ELR (cell line): ENCODE measurements around the gene BABAM2.
"Not testable (repeated sequence)": the region's sequence is repeated elsewhere in the genome, so short reads cannot be mapped to it uniquely, and the experiment has no call there.

Experiments
- DNase-seq: peaks from one replicate; pipeline ENCODE4 v3.0.0-alpha.2; 2015; ENCODE audit warnings: low read depth

Gene BABAM2

DNA sequence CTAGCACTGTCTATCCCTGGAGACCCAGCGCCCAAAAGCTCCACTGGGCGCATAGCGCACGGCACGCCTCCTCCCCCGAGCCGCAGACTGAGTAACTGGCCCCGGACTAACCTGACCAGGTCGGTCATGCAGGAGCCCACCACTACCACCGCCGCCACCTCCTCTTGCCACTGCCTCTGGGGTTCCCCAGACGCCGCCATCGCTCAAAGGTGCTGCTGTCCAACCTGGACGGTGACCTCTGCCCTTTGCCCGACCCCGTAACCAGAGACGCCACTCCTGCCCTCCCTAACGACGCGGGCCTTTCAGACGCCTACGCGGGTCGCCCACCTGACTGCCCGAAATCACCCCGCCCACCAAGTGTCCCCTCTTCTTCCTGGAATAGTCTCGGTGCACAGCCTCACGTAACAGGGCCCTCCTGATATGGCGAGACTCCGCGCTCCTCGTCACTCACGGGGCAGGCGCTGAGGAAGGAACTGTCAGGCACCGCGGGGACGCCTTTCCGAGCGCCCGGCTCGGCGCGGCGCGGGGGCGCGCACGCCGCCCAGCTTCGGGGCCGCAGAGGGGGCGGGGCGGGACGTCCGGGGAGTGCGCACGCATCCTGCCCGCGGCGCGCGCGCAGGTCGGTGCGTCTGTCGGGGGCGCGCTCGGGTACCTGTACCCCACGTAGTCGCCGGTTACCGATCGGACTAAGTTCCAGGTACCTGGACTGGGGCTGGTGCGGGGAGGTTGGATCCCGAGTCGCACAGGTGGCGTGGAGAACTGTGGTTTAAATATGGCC lies at the start of gene BABAM2, which contains the start of gene RBKS:
BABAM2 (plus strand) TSS at position 584 of the 778 bp plus-strand sequence. CDS start 3,828 bp downstream, outside the sequence.
RBKS (minus strand) TSS at position 242 of the 778 bp plus-strand sequence; CDS start at position 200, 42 bp downstream.
- DNase-seq, result peak; percentile 85

DNA sequence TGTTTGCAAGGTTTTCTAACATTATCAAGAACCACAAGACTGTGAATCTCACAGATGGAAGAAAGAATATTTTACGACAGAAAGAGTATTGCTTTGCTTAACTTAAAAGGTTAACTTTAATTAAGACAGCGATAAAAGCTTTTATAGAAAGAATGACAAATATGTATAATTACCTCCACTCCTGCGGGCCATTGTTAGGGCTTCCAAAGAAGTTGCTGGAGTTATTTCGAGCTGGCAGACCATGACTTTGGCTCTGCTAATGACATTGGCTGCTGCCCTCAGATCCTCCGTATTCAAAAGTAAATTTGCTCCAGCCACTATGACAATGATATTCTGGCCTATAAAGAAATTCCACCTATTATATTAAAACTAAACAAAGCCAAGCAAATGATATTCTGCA lies 47.6 kb upstream of the BABAM2 start:
- no peak for DNase-seq

DNA sequence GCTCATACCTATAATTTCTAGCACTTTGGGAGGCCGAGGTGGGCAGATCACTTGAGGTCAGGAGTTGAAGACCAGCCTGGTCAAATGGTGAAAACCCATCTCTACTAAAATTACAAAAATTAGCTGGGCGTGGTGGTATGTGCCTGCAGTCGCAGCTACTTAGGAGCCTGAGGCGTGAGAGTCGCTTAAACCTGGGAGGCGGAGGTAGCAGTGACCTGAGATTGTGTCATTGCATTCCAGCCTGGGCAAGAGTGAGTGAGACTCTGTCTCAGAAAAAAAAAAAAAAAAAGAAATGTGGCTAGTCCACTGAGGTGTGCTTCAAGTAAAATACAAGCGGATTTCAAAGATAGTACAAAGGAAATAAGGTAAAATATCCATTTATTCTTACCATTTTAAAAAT lies 46.5 kb upstream of the BABAM2 start:
- no peak for DNase-seq

DNA sequence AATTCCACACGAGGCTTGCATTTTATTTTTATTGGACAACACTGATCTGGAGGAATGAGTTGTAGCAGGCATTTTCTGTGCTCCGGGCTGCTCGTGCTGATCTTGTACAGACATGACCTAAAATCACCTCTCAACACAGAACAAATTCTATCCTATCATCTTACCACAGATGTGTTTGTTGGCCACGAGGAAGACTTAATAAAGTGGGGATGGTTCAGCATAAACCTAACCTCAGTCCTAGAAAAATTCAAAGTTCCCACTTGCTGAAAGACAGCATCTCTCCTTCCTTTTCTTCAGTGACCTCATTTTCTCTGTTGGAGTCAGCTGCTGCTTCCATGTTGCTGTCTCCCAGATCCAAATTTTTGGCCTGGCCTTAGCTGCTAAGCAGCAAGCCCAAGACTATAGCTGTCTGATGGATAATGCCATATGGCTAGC lies 45.7 kb upstream of the BABAM2 start:
- DNase-seq, result no peak

DNA sequence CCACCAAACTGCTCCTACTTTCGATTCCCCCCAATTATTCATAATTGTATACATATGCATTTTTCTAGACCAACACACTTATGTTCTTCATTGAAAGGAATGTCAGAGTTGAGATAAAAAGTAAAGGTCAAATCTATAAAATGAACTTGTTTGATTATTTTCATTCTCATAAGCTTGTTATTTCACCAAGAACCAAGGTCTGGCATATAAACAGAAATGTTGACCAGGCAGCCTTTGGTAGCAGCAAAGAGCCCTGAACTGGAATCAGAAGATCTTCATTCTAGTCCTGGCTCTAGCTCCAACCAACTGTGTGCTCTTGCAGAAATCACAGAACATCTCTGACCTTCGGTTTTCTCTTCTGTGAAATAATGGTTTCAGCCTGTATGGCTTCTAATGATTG lies 43.2 kb upstream of the BABAM2 start:
- DNase-seq, result no peak

DNA sequence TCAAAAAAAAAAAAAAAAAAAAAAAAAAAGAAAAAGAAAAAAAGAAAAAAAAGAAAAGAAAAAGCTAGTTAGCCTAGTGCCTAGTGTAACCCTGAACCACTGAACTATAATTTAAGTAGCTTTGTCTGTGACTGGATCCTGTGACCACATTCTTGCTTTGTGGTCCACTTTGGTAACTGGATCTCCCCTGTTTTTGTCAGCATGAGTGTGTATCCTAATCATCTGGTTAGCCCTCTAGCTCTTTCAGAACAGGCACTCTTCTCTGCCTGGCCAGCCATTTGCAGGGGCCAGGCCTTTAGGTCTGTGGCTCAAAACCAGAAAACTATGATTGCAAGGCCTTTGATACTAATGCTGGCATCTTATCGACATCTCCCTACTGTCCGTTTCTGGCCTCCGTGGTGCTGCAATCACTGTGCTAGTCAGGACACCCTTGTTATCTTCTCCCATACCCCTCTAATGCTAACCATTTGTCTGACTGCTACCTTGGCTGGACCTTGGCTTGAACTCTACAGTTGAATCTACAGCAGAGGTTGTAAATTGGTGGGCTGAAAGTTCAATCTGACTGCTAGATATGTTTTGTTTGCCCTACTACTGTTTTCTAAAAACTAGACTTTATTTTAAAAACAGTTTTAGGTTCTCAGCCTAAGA lies 40.8 kb upstream of the BABAM2 start:
- no peak for DNase-seq

DNA sequence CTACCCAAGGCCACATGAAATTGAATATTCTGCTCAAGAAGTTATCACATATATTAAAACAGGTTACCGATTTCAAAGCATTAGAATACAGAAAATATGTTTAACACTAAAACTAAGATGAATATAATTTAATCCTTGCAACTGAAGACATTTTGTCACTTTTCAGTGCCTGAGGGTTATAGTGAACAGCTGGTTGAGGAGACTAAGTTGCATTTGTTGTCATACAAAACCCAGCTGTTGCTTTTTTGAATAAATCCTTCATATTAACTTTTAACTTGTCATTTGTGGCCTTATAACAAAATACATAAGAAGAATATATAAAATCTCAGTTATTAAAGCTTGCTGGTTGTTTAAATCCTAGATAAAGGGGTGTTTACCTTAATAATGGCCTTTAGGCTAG lies 37.8 kb upstream of the BABAM2 start:
- no peak for DNase-seq

DNA sequence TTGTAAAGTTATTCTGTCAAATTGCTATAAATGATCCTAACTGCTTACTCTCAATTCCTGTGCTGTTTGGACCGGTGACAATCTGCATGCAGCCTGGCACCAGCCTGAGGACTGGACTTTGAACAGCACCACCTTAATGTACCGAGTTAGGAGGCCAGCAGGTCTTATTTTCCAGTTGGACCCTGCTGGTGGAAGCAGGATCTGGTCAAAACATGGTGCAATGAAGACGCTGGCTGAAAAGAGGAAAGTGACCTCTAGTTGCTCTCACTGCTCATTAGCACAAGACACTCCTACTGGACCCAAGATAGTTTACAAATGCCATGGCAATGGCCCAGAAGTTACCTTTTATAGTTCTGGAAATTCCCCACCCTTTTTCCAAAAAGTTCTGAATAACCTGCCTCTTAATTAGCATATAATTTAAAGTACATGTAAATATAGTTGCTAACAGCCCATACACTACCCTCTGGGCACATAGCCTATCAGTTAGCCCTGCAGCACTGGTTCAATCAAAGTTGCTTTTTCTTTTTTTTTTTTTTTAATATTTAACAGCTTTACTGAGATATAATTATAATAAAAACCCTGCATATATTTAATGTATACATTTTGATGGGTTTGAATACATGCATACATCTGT lies 36.2 kb upstream of the BABAM2 start:
- DNase-seq, result no peak

DNA sequence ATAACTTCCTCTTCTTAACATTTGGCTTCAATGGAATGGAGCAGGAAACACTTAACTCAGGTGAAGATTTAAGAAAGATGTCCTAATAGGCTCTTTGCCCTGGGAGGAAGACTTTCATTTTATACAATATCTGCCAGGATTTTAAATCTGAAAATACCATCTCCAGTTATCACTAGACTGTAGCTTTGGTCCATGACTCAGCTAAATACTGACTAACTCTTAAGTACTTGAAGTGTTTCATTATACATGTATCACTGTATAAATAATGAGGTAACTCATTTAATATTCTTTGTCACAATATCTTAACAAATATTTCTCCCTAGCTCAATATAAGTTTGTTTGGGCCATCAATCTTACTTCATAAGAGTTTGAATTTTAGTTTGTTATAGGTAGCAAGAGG lies 35.1 kb upstream of the BABAM2 start:
- DNase-seq, result peak; percentile 70

DNA sequence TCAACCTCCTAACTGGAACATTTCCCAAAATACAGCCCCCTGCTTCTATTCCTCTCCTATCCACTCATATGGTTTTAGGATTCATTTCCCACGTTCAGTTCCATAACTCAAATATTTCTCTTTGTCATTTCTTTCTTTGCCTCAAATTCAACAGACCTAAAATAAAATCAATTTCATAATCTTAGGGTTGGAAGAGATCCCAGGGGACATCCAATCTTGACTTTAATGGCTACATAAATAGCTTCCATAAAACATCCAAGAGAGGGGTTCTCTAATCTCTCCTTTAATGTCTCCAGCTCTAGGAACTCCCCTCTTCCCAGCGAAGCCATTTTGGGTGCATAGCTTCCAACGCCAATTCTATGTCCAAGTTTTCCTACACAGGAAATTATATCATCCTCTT lies 34.1 kb upstream of the BABAM2 start:
- DNase-seq, result no peak

DNA sequence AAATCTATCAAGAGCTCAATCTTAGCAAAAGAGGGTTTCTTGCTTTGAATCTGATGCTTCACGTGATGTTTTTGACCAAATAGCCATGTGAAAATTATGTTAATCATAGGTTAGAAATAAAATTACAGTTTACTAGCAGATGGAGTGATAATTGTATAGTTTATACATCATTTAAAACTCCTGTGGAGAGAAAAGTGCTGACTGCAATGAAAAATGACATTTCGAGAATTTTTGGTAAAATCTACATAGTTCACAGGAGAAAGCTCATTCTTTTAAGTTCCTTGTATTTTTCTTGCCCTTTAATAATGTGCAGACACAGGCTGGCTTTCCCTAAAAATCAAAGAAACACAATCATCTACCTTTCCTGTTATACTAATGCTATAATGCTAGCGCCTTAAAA lies 33.6 kb upstream of the BABAM2 start:
- no peak for DNase-seq

DNA sequence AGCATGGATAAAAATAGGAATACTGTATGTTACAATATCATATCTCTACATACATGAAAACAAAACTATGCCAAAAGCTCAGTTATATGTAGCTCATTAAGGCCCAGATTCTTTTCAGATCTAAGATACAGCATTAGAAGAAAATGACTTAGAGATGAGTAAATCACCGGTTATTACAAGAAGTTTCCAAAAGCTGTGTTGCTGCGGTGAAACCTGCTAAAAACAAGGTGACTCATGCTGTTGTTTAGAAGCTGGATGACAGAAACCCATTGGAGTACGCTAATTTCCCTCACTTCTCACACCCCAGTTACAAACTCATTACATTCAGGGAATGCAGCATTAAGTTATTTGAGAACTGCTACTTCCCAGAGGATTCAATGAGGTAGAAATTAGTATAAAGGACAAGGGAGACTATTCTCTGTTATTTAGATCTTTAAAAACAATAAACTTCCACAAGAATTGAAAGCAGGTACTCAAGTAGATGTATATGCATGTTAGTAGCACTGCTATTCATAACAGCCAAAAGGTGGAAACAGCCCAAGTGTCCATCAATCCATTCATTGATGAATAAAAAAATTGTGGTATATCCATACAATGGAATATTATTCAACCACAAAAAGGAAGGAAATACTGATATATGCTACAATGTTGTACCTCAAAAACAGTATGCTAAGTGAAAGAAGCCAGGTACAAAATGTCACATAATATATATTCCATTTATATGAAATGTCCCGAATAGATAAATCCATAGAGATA lies 32.9 kb upstream of the BABAM2 start:
- peak; percentile 87 for DNase-seq

DNA sequence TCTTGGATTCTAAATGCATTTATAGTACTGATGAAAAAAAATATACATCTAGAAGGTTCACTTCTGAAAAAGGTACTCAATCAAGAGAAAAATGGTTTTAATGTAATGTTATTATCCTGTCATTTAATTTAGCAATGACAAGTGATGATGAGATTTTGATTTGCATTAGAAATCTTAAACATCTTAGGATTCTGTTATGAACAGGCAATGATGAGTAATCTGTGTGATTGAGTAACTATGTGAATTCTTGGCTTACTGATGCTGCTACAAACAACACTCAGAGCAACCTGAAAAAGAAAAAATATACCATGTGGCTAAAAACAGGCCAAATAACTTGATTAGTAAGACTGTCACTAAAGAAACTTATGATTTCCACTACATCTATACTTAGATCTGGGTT lies 30.4 kb upstream of the BABAM2 start:
- DNase-seq, result peak; percentile 83

DNA sequence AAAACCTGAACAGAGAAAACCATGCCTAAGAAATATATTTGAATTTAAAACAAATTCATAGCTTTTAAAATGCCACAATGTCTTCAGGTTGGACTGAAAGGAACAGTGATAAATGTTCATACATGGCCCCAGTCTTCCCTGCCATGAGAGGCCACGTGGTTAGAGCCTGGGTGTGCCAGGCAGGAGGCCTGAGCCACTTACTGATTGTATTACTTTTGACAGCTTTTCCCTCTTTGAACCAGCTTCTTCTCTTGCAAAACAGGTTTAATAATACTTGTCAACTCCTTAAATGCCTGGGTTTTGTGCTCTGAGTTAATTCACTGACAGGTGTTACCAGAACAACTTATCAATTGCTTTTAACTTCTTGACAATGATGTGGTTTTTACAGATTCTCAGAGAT lies 27.4 kb upstream of the BABAM2 start:
- no peak for DNase-seq

DNA sequence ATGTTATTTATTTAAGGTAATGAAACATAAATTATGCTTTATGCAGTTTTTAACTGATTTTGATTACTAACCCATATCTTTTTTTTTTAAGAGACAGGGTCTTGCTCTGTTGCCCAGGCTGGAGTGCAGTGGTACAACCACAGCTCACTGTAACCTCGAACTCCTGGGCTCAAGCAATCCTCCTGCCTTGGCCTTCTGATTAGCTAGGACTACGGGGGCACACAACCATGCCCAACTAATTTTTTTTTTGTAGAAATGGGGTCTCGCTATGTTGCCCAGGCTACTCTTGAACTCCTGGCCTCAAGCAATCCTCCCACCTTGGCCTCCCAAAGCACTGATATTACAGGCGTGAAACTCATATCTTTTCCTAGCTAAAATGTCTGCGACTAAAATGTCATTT lies 26.6 kb upstream of the BABAM2 start:
- DNase-seq, result not testable (repeated sequence)

DNA sequence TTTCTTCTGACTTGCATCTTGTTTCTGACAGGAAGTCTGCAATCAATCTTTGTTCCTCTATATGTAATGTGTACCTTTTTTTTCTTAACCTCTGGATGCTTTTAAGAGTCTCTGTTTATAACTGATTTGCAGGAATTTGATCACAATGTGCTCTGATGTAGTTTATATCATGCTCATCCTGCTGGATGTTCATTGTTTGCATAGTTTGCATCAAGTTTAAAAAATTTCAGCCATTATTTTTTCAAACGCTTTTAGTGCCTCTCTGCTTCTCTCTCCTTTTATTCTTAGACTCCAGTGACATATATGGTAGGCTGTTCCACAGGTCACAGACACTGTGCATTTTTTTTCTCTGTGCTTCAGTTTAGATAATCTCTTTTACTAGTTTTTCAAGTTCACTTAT lies 24.3 kb upstream of the BABAM2 start:
- DNase-seq, result no peak

DNA sequence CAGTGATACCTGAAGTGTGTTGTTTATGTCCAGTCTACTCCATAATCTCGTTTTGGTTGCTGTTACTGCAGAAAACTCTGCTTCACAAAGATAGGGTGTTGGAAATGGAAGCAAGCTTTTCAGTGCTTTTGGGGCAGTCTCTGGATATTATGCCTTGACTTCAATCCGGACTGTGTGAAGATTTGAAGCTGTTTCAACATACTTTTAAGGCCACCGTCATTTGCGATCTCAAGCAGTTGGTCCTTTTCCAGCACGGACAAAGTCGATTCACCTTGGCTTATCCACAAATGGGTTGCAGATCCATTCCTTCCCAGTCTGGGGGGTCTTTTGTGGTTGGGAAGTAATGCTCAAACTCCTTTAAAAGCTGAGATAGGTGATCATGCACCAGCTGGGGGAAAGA lies 20.8 kb upstream of the BABAM2 start:
- DNase-seq, result no peak

DNA sequence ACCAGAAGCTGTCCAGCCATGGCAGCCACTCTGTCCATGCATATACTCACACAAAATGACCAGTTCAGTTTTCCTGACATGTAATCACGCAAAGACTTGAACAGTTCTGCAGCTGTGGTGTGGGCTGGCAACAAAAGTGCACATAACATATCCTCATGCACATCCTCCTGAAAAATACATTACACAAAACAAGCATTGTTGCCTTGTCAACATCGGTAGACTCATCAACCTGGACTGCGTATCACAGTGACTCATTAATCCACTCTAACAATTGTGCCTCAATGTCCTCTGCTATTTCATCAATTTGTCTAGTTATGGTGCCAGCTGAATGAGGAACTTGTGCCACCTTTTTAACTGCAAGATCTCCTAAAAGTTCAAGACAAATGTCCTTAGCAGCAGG lies 19.8 kb upstream of the BABAM2 start:
- DNase-seq, result peak; percentile 62

DNA sequence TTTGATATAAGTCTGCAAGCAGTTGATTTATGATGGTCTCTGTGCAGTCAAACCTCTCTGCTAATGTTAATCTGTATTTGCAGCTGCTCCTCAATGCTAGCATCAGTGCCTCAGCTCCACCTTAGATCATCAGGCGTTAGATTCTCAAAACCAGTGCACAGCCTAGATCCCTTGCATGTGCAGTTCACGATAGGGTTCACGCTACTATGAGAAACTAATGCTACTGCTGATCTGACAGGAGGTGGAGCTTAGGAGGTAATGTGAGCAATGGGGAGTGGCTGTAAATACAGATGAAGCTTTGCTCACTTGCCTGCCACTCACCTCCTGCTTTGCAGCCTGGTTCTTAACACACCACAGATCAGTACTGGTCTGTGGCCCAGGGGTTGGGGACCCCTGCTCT lies 18.7 kb upstream of the BABAM2 start:
- DNase-seq, result no peak

DNA sequence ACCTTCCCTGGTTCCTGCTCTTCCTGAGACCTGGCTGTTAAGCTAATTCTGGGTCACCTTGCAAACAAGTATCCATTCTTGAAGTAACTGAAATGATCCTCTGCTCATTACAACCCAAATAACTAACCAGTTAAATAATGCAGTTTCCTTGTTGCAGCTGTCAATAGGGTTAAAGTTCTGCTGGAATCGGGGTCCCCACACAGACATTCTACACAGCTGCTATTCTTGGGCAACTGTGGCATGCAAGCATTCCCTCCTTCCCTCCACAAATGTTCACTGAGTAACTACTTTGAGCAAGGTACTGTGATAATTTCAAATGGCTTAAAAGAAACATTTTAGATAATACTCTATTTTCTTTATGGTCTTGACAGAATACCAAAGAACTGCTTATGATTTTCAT lies 17.4 kb upstream of the BABAM2 start:
- no peak for DNase-seq

DNA sequence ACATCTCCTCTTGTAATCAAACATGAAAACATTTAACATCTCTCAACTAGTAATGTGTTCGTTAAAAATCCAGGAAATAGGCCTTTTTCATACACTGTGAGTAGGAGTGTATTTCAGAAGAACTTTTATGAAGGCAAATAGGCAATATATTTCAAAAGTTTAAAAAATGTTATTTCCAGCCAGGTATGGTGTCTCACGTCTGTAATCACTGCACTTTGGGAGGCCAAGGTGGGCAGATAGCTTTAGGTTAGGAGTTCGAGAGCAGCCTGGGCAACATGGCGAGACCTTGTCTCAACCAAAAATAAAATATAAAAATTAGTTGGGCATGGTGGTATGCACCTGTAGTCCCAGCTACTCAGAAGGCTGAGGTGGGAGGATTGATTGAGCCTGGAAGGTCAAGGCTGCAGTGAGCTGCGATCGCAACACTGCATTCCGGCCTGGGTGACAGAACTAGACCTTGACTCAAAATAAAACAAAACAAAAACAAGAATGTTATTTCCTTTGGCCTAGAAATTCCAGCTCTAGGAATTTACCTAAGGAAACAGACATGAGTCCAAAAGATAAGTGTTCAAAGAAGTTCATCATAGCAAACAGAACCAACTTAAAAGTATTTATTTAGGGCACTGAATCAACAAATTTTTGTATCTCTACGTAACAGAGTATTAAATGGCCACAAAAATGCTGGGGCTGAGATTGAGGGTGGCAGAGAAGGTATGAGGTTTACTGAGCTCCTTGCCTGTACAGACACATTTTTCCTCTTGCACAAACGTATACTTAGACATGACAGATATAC lies 15.2 kb upstream of the BABAM2 start:
- no peak for DNase-seq

DNA sequence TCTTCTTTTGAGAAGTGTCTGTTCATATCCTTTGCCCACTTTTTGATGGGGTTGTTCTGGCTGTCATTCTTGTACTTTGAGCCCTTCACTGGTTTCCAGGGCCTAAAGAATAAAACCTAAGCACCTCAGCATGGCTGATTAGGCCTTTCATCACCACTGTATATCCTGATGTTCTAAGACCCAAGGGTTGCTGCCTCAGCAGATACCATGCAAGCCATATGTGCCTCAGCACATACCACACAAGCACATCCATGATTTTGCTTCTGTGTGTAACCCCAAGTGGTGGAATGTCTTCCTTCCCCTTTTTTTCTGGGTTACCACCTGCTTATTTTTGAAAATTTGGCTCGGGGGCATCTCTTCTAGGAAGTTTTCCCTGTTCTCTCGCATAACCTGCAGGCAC lies 11.7 kb upstream of the BABAM2 start:
- no peak for DNase-seq
